Endothelial cell (in vitro differentiated cells): ENCODE results near the gene CDH3. TPM values are rescaled to one million over a fixed set of nuclear protein-coding genes. Genes with fewer than 3 reads are reported as not detected.
A peak's percentile ranks its signal among the peaks of the same experiment; 100 is the strongest.

Source experiments
- DNase-seq: peaks from one replicate; pipeline ENCODE4 v3.0.0; 2021; ENCODE audit warnings: low spot score
- H3K27ac Mint-ChIP-seq: one replicate; pipeline ENCODE4 v1.8.0; 2021; ENCODE audit warnings: mixed read lengths, inconsistent platforms; ENCODE audit not compliant: unreplicated experiment
- H3K27me3 Mint-ChIP-seq: one replicate; pipeline ENCODE4 v1.8.0; 2021; ENCODE audit warnings: mild to moderate bottlenecking, moderate library complexity, mixed read lengths, inconsistent platforms; ENCODE audit not compliant: unreplicated experiment
- H3K36me3 Mint-ChIP-seq: one replicate; pipeline ENCODE4 v1.8.0; 2021; ENCODE audit warnings: mild to moderate bottlenecking, low read depth, mixed read lengths, inconsistent platforms; ENCODE audit not compliant: unreplicated experiment
- H3K4me1 Mint-ChIP-seq: one replicate; pipeline ENCODE4 v1.8.0; 2021; ENCODE audit warnings: mild to moderate bottlenecking, mixed read lengths, inconsistent platforms; ENCODE audit not compliant: unreplicated experiment
- H3K4me3 Mint-ChIP-seq: one replicate; pipeline ENCODE4 v1.8.0; 2021; ENCODE audit warnings: mild to moderate bottlenecking, mixed read lengths, inconsistent platforms; ENCODE audit not compliant: unreplicated experiment
- H3K9me3 Mint-ChIP-seq: one replicate; pipeline ENCODE4 v1.8.0; 2021; ENCODE audit warnings: mixed read lengths, inconsistent platforms; ENCODE audit not compliant: unreplicated experiment
- CTCF ChIP-seq: fragments of 200-600 bp; sonication (generic); IDR thresholded peaks from one replicate; pipeline ENCODE4 v1.5.0; 2021; ENCODE audit warnings: antibody characterized with exemption; ENCODE audit not compliant: unreplicated experiment
- total RNA-seq: library from RNA; stranded (reverse); fragmentation: NEBNext Ultra II Directional; extraction: Animal tissue kit (Norgen Biotek cat#: 25700); gene quantifications from one replicate; pipeline ENCODE4 v1.2.1, GENCODE V29; 2021; ENCODE audit not compliant: unreplicated experiment

CDH3 gene
- total RNA-seq, 1 donor from 2014 or later = 3.2 TPM

- H3K4me3 Mint-ChIP-seq = no peak overlapping the region
- no peak for DNase-seq
- H3K9me3 Mint-ChIP-seq = peaks cover 5% of the 10 kb centered on the region
- H3K27me3 Mint-ChIP-seq = peaks cover 2% of the 10 kb centered on the region
- no peak overlapping the region for H3K27ac Mint-ChIP-seq
- H3K36me3 Mint-ChIP-seq = peaks cover 7% of the 10 kb centered on the region
- TF ChIP-seq CTCF = no peak
- H3K4me1 Mint-ChIP-seq = no peaks in the 10 kb centered on the region
Measured at GRCh38 chr16:68695575-68695974, 50.5 kb downstream of the CDH3 start.

GRCh38 chr16:68696514-68696913 lies 51.4 kb downstream of the CDH3 start:
- Mint-ChIP-seq H3K27me3 (peaks cover 2% of the 10 kb centered on the region), H3K9me3 (peaks cover 5% of the 10 kb centered on the region), H3K4me1 (no peaks in the 10 kb centered on the region), H3K4me3 (no peak overlapping the region), H3K36me3 (peaks cover 7% of the 10 kb centered on the region), H3K27ac (peak overlapping the region; percentile 76)
- no peak for DNase-seq
- TF ChIP-seq CTCF = no peak

GRCh38 chr16:68698091-68698490 lies 53.0 kb downstream of the CDH3 start:
- no peaks in the 10 kb centered on the region for H3K4me1 Mint-ChIP-seq
- DNase-seq = no peak
- H3K27me3 Mint-ChIP-seq = peaks cover 2% of the 10 kb centered on the region
- no peak overlapping the region for H3K4me3 Mint-ChIP-seq
- no peak for TF ChIP-seq CTCF
- no peak overlapping the region for H3K27ac Mint-ChIP-seq
- peaks cover 5% of the 10 kb centered on the region for H3K9me3 Mint-ChIP-seq
- peaks cover 7% of the 10 kb centered on the region for H3K36me3 Mint-ChIP-seq

GRCh38 chr16:68700120-68700519 lies 55.0 kb downstream of the CDH3 start:
- Mint-ChIP-seq H3K4me3 (no peak overlapping the region), H3K36me3 (peaks cover 3% of the 10 kb centered on the region), H3K27me3 (peaks cover 2% of the 10 kb centered on the region), H3K9me3 (peaks cover 5% of the 10 kb centered on the region), H3K4me1 (no peaks in the 10 kb centered on the region), H3K27ac (no peak overlapping the region)
- no peak for DNase-seq
- no peak for TF ChIP-seq CTCF

- Mint-ChIP-seq H3K27me3 (peaks cover 2% of the 10 kb centered on the region), H3K4me3 (no peak overlapping the region), H3K27ac (no peak overlapping the region), H3K4me1 (no peaks in the 10 kb centered on the region), H3K36me3 (peaks cover 3% of the 10 kb centered on the region), H3K9me3 (peaks cover 5% of the 10 kb centered on the region)
- no peak for TF ChIP-seq CTCF
- no peak for DNase-seq
Measured at GRCh38 chr16:68700831-68701230, 55.7 kb downstream of the CDH3 start.
